ENCODE measurements around the gene PLXNB2.

DNA sequence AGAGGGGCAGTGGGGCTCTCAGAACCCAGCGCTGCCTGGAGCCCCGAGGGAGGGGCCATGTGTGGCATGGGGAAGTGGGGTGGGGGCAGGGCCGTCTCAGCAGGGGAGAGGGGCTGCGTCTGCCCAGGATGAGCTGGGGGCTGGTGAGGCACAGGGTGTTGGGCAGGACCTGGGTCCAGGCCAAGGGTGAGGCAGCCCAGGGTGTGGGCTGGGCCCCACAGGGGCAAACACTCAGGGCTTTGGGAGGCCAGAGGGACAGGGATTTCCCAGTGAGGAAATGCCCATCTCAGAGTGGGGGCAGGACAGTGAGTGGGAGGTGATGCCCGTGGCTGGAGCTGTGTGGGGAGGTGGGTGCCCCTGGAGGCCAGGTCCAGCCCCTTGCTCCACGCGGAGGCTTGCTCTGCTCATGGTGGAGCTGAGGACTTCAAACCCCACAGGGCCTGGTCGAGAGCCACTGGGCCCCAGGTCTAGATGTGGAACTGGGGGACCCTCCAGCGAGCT is 5.4 kb downstream of the PLXNB2 start:
- no peak for TF ChIP-seq CTCF (IDR thresholded peaks at IDR 0.05)
- TF ChIP-seq POLR2AphosphoS5 (IDR thresholded peaks at IDR 0.05; ENCODE audit: low read depth, low read length): no peak
- no peak for TF ChIP-seq REST (IDR thresholded peaks at IDR 0.05; ENCODE audit: insufficient read depth in 1 of 2, low read depth in 2 of 2, low read length in 1 of 2)
- TF ChIP-seq TCF7L2 (IDR thresholded peaks at IDR 0.05; ENCODE audit: low read depth, low read length): no peak
- no peak for TF ChIP-seq SIN3A (IDR thresholded peaks at IDR 0.05; ENCODE audit: borderline replicate concordance, insufficient read depth, low read depth, low read length)

All from Panc1 (cell line).